T-helper 2 cell (primary cell): ENCODE results near the gene PALLD.

Experiments used
- DNase-seq, 5 experiments: peaks; one replicate each; pipeline versions ENCODE4 v3.0.0 to v3.0.0-alpha.2; 2012 to 2022

Gene PALLD

DNA sequence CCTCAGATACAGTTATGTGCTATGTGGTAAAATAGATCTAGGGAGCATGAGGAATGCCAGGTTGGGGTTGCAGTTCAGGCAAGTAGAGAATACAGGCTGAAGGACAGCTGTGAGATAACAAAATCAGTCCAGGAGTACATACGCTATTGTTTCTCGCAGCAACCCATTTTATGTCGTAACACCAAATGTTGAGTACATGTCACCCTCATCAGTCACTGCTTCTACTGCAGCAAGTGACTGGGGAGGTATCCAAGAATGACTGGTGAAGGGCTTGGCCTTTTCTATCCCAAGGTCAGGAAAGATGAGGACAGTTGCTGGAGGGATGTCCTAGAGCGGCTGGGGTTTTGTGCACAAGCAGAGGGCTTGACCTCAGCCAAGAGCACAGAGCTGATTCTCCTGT is 341.1 kb downstream of the PALLD start:
- DNase-seq = no peak

DNA sequence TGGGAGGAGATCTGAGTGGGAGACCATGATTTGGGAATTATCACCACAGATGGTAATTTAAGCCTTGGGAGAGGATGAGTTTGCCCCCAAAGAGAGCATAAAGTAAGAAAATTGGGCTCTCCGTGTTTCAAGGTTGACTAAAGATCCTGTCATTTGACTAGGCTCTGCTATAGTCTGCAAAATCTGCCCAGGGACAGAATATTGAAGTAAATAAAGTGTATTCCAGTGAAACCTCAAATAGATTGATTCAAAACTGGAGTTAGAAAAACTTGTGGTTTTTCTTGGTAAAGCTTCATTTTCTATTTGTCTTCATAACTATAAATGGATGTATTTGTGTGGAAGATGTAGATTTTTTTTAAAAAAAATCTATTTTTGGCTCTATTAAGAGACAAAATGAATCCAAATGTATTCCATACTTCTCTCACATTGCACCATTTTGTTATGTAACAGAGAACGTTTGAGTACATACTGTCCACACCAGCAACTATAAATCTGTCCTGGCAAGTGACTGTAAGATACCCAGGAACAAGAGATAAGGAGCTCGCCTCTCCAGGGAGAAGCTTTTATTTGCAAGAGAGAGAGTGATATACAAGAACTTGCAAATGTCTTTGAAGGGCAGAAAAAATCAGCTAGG is 343.0 kb downstream of the PALLD start:
- peak in 1 of 5 experiments; percentile 70 for DNase-seq

DNA sequence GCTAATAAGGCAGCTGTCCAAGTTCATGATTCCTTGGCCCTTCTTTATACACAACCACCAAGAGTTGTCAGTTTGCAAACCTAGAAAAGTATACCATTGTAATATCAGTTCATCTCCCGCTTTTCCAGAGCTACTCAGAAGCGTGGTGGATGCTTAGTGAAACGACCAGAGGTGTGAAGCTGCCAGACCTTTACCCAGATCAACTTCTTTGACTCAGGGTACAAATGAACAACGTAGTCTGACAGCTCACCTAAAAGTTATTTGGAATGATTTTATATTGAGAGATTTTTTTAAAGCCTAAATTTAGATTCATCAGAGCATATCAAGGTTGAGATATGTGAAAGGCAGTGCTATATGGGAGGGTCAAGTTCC is 343.5 kb downstream of the PALLD start:
- no peak for DNase-seq

DNA sequence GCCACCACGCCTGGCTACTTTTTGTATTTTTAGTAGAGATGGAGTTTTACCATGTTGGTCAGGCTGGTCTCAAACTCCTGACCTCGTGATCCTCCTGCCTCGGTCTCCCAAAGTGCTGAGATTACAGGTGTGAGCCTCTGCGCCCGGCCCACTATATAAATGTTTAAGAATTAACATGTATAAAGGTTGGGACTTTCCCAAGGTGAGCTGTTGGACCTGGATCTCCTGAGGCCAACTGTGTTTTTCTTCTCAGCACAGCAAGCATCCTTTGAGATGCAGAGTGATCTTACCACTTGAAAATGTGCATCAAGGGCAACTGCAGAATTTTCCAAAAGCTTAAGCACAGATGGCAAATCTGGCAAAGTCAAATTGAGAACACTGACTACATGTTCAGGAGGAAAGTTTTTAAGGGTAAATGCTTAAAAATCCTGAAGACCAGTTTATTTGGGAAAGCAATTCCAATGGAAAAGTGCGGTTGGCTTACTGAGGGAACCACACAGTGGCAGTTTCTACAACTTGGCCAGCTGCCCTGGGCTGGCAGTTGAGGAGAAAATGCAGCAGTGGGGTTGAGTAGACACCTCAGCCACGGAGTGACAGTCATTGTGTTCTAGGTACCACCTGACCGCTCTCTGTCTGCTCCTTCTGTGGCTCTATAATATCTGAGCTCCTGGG is 344.3 kb downstream of the PALLD start:
- peak in 1 of 5 experiments; percentile 36 for DNase-seq

DNA sequence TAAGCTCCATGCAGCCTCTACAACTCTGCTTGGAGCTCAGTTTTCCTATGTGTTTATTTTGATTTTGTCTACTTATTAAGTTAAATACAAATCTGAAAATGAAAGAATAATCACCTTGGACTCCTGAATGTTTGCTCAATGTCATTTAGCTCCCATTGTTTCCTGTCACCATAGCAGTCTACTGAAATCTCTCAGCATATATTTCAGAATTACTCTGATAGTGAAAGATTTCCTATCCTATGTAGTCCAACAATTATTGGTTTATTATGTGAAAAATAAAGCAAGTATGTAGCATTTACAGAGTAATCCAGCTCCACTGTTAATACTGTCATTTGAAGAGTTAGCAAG is 344.8 kb downstream of the PALLD start:
- no peak for DNase-seq

DNA sequence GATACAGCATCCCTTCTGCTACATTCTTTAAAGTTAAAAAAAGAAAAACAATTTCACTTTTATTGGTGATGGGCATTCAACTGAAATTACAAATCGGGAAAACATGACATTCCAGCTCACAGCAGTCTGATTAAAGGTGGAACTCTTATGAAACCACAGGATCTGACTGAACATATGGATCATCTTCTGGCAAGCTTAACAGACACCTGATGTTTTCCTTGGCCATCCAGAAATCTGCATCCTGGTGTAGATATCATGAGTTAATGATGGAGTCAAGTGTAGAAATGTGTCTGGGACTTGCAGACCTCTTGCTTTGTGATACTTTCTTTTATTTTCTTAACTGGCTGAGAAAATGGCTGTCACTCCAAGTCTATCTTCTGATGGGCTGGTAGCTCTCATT is 345.3 kb downstream of the PALLD start:
- no peak for DNase-seq

DNA sequence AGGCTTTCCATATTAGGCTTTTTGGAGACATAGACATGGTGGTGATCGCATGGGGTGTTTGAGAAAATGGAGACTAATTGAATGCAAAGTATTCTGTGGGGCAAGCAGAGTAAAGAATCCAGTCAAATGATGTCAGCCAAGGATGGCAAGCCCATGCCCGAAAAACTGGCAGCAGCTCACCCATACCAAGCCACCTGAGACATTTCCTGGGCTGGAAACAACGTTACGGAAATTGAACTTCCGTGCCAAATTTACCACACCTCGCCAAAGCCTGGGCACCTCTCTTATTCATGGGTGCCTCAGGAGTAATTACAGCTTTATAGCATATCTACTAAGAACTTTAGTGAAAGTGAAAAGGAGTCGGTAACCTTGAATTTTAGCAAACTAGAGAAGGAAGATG is 346.8 kb downstream of the PALLD start:
- no peak for DNase-seq

DNA sequence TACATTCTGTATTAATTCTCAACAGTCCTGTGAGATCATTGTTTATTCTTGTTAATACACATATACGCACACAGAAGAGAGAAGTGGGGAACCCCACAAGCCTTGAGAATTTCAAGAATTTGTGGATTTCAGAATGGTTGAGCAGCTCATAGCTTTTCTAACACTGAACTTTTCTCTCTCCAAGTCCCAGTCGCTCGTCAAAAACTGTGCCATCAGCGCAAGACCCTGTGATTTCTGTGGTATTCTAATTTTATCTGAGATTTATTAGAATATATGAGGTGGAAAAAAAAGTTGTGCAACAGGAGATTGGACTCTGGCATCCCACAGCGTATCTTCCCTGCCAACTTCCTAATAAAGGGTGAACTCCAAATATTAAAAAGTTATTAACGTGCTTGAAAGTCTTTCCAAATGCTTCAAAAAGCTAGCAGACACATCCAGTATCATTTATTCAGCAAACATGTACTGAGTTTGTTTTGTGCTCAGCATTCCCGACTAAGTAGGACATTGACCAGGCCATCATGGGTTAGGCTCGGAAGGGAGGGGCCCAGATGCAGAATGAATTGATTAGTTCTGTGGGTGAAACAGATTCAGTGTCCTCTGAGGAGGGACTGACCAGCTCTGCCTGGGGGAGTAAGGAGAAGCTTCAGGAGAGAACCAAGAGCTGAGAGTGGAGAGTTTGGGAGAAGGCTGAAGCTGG is 347.6 kb downstream of the PALLD start:
- no peak for DNase-seq

DNA sequence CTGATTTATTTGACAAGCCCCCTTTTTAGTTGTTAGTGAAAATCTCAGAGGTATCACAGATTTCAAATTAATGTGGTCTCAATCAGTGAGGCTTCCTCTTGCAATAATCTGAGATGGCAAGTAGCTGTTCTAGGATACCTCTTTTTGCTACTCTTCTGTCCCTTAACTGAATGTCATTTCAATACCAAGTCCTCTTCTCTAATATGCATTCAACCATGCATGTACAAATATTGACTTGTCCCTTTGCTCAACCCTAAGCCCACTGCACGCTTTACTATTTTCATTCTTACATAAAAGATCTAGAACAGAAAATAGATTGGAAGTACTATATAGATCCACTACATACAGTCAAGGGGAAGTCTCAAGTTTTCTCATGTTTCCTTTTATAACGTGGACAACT is 349.0 kb downstream of the PALLD start:
- DNase-seq = no peak

DNA sequence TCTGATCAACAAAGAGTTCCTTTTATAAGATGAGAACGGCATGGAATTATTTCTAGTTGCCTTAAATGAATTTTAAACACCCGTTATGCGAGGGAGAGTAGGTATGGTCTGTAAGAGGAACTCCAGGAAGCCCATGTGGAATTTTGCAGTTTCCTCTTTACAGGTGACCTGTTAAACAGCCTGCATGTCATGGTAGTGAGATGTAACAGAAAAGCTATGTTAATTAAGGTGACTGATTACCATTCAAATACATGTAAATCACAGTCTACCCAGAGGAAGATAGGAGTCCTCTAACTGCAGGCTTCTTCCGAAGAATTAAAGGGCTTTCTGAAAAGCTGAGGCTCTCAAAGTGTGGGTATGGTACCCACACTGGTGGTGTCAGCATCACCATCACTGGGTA is 349.6 kb downstream of the PALLD start:
- DNase-seq = no peak

DNA sequence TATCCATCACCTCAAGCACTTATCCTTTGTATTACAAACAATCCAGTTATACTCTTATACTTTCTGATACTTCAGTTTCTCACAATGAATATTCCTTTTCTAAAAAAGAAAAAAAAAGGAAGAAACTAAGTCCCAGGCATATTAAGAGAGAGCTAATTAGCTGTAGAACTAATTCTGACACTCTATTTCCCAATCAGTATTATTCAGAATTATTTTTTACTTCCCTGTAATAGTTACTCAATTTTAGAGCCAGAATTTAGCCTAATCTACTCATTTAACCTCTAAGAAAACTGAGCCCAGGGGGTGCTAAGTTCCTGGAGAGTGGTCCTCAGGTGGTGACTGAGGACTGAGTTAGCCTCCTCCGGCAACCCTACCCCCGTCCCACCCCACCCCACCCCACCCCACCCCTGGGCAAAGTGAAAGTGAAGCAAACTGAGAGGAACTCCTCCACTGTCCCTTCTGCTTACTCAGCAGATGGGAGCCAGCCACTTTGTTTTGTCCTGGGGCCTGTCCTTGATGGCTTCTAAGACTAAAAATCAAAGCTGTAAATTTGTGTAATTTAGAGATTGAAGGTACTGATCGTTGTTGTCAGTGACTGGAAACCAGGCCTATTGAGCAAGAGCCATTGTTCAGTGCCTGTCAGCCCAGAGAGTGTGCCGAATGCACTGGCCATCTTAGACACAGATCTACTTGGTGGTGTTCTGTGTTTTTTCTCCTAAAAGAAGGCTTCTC is 351.1 kb downstream of the PALLD start:
- DNase-seq = no peak

DNA sequence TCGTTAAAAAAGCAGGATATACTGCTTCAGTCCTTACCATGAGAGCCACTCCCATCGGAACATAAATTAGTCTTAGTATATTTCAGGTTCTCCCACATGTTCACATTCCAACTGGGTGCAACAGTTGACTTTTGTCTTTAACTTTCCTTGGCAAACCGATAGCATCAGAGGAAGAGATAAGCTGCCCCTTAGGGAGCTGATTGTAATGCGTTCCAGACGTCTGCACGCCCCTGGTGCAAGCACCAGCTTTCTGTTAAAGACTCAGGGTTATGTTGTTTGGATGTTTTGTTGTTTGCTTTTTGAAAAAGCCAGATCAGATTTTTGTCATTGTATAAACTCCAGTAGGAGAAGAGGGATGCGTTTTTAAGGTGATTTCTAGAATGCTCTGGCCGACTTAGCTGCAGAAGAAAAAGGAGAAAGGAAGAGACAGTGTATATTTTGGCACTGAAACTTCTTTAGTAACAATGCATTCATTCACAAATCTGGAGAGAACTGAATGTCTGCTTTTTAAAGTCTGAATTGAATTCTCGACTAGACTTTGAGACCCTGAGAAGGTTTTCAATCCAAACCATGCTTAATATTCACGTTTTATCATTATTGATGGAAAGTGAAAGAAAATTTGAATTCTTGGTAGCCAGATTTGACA is 352.3 kb downstream of the PALLD start:
- DNase-seq = no peak

DNA sequence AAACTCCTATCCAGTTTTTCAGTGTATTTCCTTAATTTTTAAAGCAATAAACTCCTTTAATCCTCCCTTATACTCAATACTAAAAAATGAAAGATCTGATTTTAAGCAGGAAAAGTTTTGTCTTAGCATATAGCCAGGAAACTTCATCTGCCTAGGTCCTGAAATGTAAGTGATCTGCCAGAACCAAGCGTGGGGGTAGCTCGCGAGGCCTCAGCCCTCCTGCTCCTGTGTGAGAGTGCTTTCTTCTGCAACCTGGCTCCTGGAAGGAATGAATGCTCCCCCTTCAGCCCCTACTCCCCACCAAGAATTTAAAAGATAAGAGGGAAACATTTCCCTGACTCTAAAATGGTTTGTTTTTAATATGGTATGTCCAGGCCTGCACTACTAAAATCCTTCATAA is 353.1 kb downstream of the PALLD start:
- DNase-seq = no peak

DNA sequence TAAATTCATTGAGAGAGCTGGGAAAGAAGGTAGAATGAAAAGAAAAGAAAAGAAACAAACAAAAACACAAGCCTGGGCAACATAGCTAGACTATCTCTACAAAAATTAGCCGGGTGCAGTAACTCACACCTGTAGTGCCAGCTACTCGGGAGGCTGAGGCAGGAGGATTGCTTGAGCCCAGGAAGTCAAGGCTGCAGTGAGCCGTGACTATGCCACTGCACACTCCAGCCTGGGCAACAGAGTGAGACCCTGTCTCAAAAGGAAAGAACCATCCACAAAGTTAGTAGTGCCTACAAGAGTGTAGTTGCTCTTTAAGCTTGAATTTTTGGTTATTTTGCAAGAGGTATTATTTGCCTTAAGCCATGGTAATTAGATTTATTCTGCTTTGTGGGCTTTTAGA is 355.5 kb downstream of the PALLD start:
- no peak for DNase-seq

DNA sequence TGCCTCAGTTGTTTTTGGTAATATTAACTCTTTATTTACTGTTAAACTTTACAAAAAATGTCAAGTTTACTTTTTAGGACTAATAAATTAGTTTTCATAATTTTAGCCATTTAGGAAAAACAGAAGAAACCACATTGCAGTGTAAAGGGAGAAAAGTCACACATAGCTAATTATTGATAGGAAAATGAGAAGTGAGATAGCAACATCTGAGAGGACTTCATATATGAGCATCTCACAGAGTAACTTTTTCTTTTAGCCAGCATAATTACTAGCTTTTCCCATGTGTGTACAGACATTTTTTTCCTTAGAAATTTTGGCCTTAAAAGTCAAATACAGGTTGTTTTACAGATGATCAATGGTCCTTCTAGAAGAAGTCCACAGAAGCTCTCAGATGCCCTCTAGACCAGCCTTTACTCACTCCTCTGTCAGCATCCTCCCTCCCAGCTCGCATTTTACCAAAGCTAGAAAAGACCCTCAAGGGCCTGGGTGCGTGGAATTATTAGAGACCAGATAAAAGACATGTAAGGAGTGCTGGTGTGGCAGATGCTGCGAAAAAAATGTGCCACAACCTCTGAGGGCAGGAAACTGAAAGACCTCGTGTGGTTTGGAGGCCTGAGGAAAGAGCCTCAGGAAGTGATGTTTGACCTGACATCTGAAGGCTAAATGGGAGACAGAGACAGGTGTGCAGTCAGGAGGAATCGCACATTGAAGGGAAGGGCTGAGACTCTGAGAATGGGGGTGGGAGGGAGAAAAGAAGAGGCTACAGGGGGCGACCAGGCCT is 356.3 kb downstream of the PALLD start:
- DNase-seq = no peak

DNA sequence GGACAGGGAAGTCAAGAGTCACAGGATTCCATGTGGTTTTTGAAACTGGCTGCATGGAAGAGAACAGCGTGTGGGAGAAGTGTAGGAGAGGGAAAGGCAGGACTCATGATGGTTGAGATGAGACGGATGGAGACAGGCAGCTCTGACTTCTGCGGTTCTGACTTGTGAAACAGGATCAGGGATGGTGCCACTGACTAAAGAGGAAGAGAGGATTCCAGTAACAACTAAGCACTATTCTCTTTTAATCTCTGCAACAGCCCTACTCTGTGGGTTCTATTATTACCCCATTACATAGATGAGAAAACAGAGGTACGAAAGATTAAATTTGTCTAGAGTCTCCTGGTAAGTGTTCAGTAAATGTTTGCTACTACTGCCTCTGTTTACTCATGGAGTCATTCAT is 356.9 kb downstream of the PALLD start:
- DNase-seq = no peak

DNA sequence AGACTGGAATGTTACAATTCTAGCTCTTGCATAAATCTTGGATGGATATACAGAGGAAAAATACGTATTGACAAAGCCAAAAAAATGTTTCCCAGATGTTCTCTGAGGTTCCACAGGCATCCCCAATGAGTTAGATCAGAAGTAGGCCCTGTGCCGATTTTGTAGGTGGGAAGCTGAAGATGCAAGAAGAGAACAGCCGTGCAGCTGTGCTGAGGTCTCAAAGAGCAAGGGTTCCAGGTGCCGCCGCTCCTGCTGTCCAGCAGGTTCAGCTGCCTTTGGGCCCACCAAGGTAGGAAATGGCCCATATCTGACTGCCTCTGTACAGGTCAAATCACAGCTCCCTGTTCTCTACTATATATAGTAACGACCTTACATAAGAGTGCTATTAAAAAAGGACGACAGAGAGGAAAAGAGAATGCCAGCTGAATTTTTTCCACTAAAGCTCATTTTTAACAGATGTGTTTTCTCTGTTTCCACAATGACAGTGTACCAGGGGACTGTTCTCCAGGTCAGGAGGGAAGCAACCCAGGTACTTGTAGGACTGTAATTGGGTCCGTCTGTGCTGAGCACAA is 357.6 kb downstream of the PALLD start:
- no peak for DNase-seq

DNA sequence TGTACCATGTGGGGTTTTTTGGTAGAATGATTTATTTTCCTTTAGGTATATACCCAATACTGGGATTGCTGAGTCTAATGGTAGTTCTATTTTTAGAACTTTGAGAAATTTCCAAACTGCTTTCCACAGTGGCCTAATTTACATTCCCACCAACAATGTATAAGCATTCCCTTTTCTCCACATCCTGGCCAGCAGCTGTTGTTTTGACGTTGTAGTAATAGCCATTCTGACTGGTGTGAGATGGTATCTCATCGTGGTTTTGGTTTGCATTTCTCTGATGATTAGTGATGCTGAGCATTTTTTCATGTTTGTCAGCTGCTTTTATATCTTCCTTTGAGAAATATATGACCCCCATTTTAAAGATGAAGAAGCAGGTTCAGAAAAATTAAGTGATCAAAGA is 359.5 kb downstream of the PALLD start:
- DNase-seq = peak in 1 of 5 experiments; percentile 70

DNA sequence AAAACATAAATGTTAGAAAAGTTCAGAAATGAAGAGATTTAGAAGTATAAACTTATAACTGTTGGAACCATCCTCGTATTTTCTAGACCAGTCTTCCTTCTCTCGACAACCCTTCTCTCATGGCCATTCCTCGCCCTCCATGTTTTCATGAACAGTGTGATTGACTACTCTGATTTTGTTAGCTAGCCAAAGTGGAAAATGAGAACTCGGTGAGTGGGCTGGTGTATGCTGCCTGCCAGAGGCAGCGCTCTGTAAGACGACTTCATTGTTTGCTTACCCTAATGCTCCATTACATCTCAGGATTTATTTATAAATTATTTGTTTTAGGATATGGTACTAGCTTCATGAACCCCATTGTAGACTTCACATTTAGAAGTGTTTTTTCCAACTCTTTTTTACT is 360.2 kb downstream of the PALLD start:
- no peak for DNase-seq

DNA sequence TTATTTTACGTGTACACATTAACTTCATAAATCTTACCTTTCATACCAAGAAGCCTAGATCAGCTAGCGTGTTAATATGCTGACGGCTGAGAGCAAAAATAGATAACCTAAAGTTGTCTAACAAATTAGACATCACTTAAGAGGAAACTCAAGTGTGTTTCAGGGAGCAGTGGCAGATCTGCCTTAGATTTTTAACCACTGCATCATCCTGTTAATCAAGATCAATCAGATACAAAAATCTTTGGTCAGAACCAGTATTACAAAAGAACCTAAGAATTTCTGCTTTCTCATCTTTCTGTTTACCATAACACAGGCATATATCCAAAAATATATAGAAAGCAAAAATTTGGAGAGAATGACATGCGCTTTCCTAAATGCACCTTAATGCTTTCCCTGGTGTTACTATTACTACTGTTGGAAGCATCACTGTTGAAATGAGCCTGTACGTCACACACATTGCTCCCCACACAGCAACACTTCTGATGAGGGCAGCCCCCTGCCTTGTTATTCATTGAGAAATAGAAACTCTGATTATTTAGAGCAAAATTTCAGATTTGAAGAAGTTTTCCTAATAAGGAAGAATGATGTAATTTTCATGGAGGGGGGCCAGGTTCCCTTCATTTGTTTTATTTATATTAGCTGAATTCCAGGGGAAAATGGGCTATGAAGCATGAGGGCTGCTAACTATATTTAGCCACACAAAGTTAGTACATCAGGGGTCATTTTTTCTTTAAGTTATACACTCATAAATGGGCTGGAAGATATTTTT is 360.9 kb downstream of the PALLD start:
- no peak for DNase-seq

DNA sequence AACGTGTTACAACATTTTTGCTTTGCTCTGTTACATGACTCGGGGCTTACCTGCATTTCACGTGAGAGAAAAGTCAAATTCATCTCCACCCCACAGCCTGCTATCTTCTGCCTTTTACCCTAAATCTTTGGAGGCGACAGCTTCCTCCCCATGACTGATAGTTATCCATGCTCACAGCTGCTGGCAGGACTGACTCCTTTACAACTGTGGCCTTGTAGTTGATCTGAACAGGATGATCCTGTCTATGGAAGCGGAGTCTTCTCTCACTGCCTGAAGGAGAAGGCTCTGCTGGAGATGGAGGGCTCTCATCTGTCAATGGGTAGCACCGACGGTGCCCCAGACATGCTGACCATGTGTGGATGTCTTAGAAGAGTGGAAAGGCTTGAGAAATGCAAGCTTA is 362.2 kb downstream of the PALLD start:
- DNase-seq = no peak
